Measurements from ENCODE around the gene CNTNAP2.

DNA sequence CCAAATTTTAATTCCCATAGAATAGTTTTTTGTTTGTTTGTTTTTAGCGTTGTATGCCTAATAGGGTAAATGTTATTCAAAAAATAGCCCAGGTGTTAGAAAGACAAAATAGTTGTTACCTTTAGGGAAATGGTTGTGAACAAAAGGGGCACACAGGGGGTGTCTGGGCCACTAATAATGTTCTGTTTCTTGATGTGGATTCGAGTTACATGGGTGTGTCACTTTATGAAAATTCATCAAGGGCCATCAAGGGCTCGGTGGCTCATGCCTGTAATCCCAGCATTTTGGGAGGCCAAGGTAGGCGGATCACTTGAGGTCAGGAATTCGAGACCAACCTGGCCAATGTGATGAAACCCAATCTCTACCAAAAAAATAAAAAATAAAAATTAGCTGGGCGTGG is 1942.2 kb downstream of the CNTNAP2 start:
- TF ChIP-seq, protein P1, sequence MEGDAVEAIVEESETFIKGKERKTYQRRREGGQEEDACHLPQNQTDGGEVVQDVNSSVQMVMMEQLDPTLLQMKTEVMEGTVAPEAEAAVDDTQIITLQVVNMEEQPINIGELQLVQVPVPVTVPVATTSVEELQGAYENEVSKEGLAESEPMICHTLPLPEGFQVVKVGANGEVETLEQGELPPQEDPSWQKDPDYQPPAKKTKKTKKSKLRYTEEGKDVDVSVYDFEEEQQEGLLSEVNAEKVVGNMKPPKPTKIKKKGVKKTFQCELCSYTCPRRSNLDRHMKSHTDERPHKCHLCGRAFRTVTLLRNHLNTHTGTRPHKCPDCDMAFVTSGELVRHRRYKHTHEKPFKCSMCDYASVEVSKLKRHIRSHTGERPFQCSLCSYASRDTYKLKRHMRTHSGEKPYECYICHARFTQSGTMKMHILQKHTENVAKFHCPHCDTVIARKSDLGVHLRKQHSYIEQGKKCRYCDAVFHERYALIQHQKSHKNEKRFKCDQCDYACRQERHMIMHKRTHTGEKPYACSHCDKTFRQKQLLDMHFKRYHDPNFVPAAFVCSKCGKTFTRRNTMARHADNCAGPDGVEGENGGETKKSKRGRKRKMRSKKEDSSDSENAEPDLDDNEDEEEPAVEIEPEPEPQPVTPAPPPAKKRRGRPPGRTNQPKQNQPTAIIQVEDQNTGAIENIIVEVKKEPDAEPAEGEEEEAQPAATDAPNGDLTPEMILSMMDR (tag by site-specific recombination; IDR thresholded peaks at IDR 0.05) = no peak
- no peak for TF ChIP-seq ZXDB (tag by site-specific recombination; IDR thresholded peaks at IDR 0.05)
- TF ChIP-seq ZNF571 (tag by site-specific recombination; IDR thresholded peaks at IDR 0.05) = no peak
